Esophagus squamous epithelium (tissue), 5 donors: ENCODE measurements around the gene JPT2. TPM values are rescaled to one million over a fixed set of nuclear protein-coding genes. Genes with fewer than 3 reads are reported as not detected.

Experiments used
- DNase-seq: peaks from one replicate; lab custom pipeline; 2025; lab: John Stamatoyannopoulos, UW
- H3K27ac ChIP-seq, 4 donors: fragments of 200-600 bp; sonication (generic); one replicate each; pipeline ENCODE4 v1.5.1; 2016 to 2019; ENCODE audit warnings: mild to moderate bottlenecking in 1 of 4
- H3K27me3 ChIP-seq, 4 donors: fragments of 200-600 bp; sonication (generic); 1 replicate in 3 of 4; 2 replicates in 1 of 4; pipeline versions ENCODE4 v1.5.1 to v1.6.0; 2017 to 2021; ENCODE audit warnings: antibody characterized with exemption in 1 of 4
- H3K36me3 ChIP-seq, 3 donors: fragments of 200-600 bp; sonication (generic); one replicate each; pipeline ENCODE4 v1.5.1; 2016 to 2019
- H3K4me1 ChIP-seq, 3 donors: fragments of 200-600 bp; sonication (generic); one replicate each; pipeline ENCODE4 v1.5.1; 2017 to 2019
- H3K4me3 ChIP-seq, 4 donors: fragments of 200-600 bp; sonication (generic); 1 replicate in 3 of 4; 2 replicates in 1 of 4; pipeline ENCODE4 v1.5.1; 2016 to 2019; ENCODE audit warnings: mild to moderate bottlenecking in 2 of 4, moderate library complexity in 1 of 4
- H3K9me3 ChIP-seq, 3 donors: fragments of 200-600 bp; sonication (generic); one replicate each; pipeline ENCODE4 v1.5.1; 2016 to 2019
- CTCF ChIP-seq, 6 experiments: fragments of 450-650 bp in 4 of 6; fragments of 200-600 bp in 2 of 6; sonication (generic) in 2 of 6; IDR thresholded peaks; one replicate each; pipeline ENCODE4 v1.5.1; 2016 to 2019; ENCODE audit warnings: antibody characterized with exemption in 6 of 6, mild to moderate bottlenecking in 4 of 6, moderate library complexity in 4 of 6
- POLR2A ChIP-seq, 4 donors: fragments of 450-650 bp; IDR thresholded peaks; one replicate each; pipeline ENCODE4 v1.6.1; 2017; ENCODE audit warnings: antibody characterized with exemption in 4 of 4, mild to moderate bottlenecking in 4 of 4, moderate library complexity in 3 of 4
- WGBS, 2 donors: methylation state at CpG; one replicate each; pipeline ENCODE4 v1.1.5; 2018; 5-methylcytosine and 5-hydroxymethylcytosine counted together
- intact Hi-C: fragments of 100-400 bp; cut with DNase I; formaldehyde crosslinking; loops from one replicate; pipeline ENCODE4 v1.15.0; 2022
- total RNA-seq, 4 donors: library from RNA; depleted of rRNA; stranded (reverse); fragments of >200 nt; gene quantifications; one replicate each; pipeline ENCODE4 v1.1.0, GENCODE V29; 2016
- donor health status: DM: yes; HTN: yes; CAD: no.

JPT2 gene
- total RNA-seq, 4 donors from 2014 or later: 45.6 to 68.0 (median 48.6) TPM

- Histone ChIP-seq H3K4me1 (peaks cover 0 to 6% (median 0%) of the 10 kb centered on the region in 3 donors), H3K9me3 (no peaks in the 10 kb centered on the region), H3K27me3 (no peaks in the 10 kb centered on the region), H3K27ac (no peak overlapping the region), H3K4me3 (no peak overlapping the region), H3K36me3 (peaks cover 15 to 49% (median 17%) of the 10 kb centered on the region in 3 donors)
- DNase-seq: no peak
- intact Hi-C loops: no loop called here
- WGBS, 2 donors: 95 to 98% methylated on average over 31 to 33 of the region's 33 CpGs
- TF ChIP-seq CTCF (IDR thresholded peaks at IDR 0.05): no peak
- TF ChIP-seq POLR2A (IDR thresholded peaks at IDR 0.05): no peak
These were observed 62.2 kb downstream of the JPT2 start for GRCh38 chr16:1740234-1740633.

- intact Hi-C loops: no loop called here
- TF ChIP-seq CTCF (IDR thresholded peaks at IDR 0.05): no peak
- no peak for TF ChIP-seq POLR2A (IDR thresholded peaks at IDR 0.05)
- Histone ChIP-seq H3K4me3 (no peak overlapping the region), H3K4me1 (peaks cover 0 to 6% (median 0%) of the 10 kb centered on the region in 3 donors), H3K27me3 (no peaks in the 10 kb centered on the region), H3K27ac (no peak overlapping the region), H3K9me3 (no peaks in the 10 kb centered on the region), H3K36me3 (peaks cover 15 to 56% (median 17%) of the 10 kb centered on the region in 3 donors)
- no peak for DNase-seq
- 85 to 100% methylated on average over 4 to 10 of the region's 30 CpGs for WGBS, 2 donors
These were observed 62.9 kb downstream of the JPT2 start for GRCh38 chr16:1740781-1741490.

GRCh38 chr16:1741553-1742165 lies 63.6 kb downstream of the JPT2 start:
- Histone ChIP-seq H3K4me3 (no peak overlapping the region), H3K9me3 (no peaks in the 10 kb centered on the region), H3K27ac (no peak overlapping the region), H3K36me3 (peaks cover 15 to 63% (median 17%) of the 10 kb centered on the region in 3 donors), H3K4me1 (peaks cover 0 to 6% (median 0%) of the 10 kb centered on the region in 3 donors), H3K27me3 (no peaks in the 10 kb centered on the region)
- TF ChIP-seq POLR2A (IDR thresholded peaks at IDR 0.05) (no peak), CTCF (IDR thresholded peaks at IDR 0.05) (no peak)
- intact Hi-C loops: no loop called here
- no peak for DNase-seq
- WGBS, 2 donors: 100% methylated on average over 1 of the region's 19 CpGs; no CpG with 5 or more reads in 1 of the 2 donors

GRCh38 chr16:1743376-1744337 lies 65.6 kb downstream of the JPT2 start:
- no peak overlapping the region for H3K4me3 ChIP-seq
- TF ChIP-seq POLR2A (IDR thresholded peaks at IDR 0.05) (no peak), CTCF (IDR thresholded peaks at IDR 0.05) (no peak)
- peaks cover 0 to 6% (median 0%) of the 10 kb centered on the region in 3 donors for H3K4me1 ChIP-seq
- no peaks in the 10 kb centered on the region for H3K9me3 ChIP-seq
- 80 to 90% methylated on average over 5 to 13 of the region's 32 CpGs for WGBS, 2 donors
- peaks cover 28 to 83% (median 34%) of the 10 kb centered on the region in 3 donors for H3K36me3 ChIP-seq
- DNase-seq: no peak
- intact Hi-C loops: no loop called here
- H3K27me3 ChIP-seq: no peaks in the 10 kb centered on the region
- no peak overlapping the region for H3K27ac ChIP-seq
